HepG2 (cell line): Measurements from ENCODE around the gene NEU1. TPM values are rescaled to one million over a fixed set of nuclear protein-coding genes. Genes with fewer than 3 reads are reported as not detected.

ENCODE experiments used
- CAMTA2 ChIP-seq: sonication (generic); formaldehyde crosslinking; IDR thresholded peaks from 2 replicates; pipeline ENCODE4 v1.4.0; 2020; ENCODE audit warnings: mild to moderate bottlenecking, missing genetic modification reagents, borderline replicate concordance
- IRX3 ChIP-seq: sonication (generic); formaldehyde crosslinking; IDR thresholded peaks from 2 replicates; pipeline ENCODE4 v1.8.1; 2023; ENCODE audit warnings: mild to moderate bottlenecking, low read depth, missing genetic modification reagents, borderline replicate concordance
- JARID2 ChIP-seq: sonication (generic); formaldehyde crosslinking; IDR thresholded peaks from 2 replicates; pipeline ENCODE4 v1.8.1; 2023; ENCODE audit warnings: missing genetic modification reagents, inconsistent platforms; ENCODE audit not compliant: insufficient replicate concordance
- KAT7 ChIP-seq: IDR thresholded peaks from 2 replicates; pipeline ENCODE4 v1.6.1; 2018; ENCODE audit warnings: borderline replicate concordance, missing compliant biosample characterization
- KDM5A ChIP-seq: fragments of 200-600 bp; sonication (generic); IDR thresholded peaks from 2 replicates; pipeline ENCODE4 v1.7.0; 2018; ENCODE audit warnings: antibody characterized with exemption, mild to moderate bottlenecking, low read length, borderline replicate concordance
- MXD1 ChIP-seq: sonication (generic); formaldehyde crosslinking; IDR thresholded peaks from 2 replicates; pipeline ENCODE4 v1.4.0; 2020; ENCODE audit warnings: mild to moderate bottlenecking, missing genetic modification reagents
- SNAPC4 ChIP-seq: sonication (generic); formaldehyde crosslinking; IDR thresholded peaks from 2 replicates; pipeline ENCODE4 v1.4.0; 2020; ENCODE audit warnings: mild to moderate bottlenecking, missing genetic modification reagents
- ZFP82 ChIP-seq: sonication (generic); formaldehyde crosslinking; IDR thresholded peaks from 2 replicates; pipeline ENCODE4 v1.5.1; 2020; ENCODE audit warnings: mild to moderate bottlenecking, missing genetic modification reagents, borderline replicate concordance
- ZNF232 ChIP-seq: sonication (generic); formaldehyde crosslinking; IDR thresholded peaks from 2 replicates; pipeline ENCODE4 v1.4.0; 2020; ENCODE audit warnings: missing genetic modification reagents, borderline replicate concordance
- ZNF441 ChIP-seq: sonication (generic); formaldehyde crosslinking; IDR thresholded peaks from 2 replicates; pipeline ENCODE4 v1.7.0; 2021; ENCODE audit warnings: missing genetic modification reagents, borderline replicate concordance
- ZNF574 ChIP-seq: sonication (generic); formaldehyde crosslinking; IDR thresholded peaks from 2 replicates; pipeline ENCODE4 v1.4.0; 2020; ENCODE audit warnings: missing genetic modification reagents
- polyA plus RNA-seq, 8 experiments: library from polyadenylated mRNA; depleted of rRNA in 3 of 8; stranded (reverse) in 7 of 8; unstranded in 1 of 8; fragments of >200 nt; fragmentation: Illumina TruSeq in 4 of 8; extraction: Trizol in 4 of 8; gene quantifications; 2 replicates each; pipeline versions ENCODE4 v1.2.1 to v1.2.3, GENCODE V29; 2011 to 2016; ENCODE audit warnings: low read depth in 4 of 8, missing spikeins in 1 of 8, mixed read lengths in 1 of 8; ENCODE audit not compliant: insufficient read depth in 1 of 8
- total RNA-seq, 5 experiments: library from RNA; depleted of rRNA; stranded (reverse); fragments of >200 nt; fragmentation: Illumina TruSeq; extraction: Trizol; gene quantifications; 2 replicates each; pipeline ENCODE4 v1.2.3, GENCODE V29; 2016; ENCODE audit warnings: low read depth in 1 of 5
- TF ChIP-seq, protein P1 (sequence below): IDR thresholded peaks from 2 replicates; pipeline ENCODE4 v1.6.1; 2016; ENCODE audit warnings: mild to moderate bottlenecking

Gene NEU1
- total and polyA plus RNA-seq, 2 of the 13 experiments (the other 11 are each of a cell fraction or from before 2014, with no cell fraction given), result 215 to 297 TPM

DNA sequence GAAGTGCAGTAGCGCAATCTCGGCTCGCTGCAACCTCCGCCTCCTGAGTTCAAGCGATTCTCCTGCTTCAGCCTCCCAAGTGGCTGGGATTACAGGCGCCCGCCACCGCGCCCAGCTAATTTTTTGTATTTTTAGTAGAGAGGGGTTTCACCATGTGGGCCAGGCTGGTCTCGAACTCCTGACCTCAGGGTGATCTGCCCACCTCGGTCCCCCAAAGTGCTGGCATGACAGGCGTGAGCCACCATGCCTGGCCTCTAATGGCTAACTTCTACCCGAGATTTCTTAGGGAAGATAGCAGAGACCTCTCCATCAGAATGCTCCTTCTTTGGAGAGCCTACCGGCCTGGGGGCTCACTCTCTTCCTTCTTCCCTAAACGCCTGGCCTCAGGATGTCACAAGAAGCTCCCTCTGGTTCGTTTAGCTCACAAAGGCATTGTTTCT lies 1.5 kb upstream of the NEU1 start (continued):
- TF ChIP-seq SNAPC4 (CRISPR knock-in tag) (peak; percentile 68; the same call in 1 of the 2 replicates), ZFP82 (CRISPR knock-in tag) (peak; percentile 35; the same call in 1 of the 2 replicates), IRX3 (CRISPR knock-in tag) (0 out of 2 replicates have a peak, but pooled peaks have one; percentile 31), ZNF232 (0 out of 2 replicates have a peak, but pooled peaks have one; percentile 12), ZNF441 (peak; percentile 6; the same call in 1 of the 2 replicates), KDM5A (peak; percentile 19; the same call in 1 of the 2 replicates), KAT7 (CRISPR knock-in tag) (0 out of 2 replicates have a peak, but pooled peaks have one; percentile 21), JARID2 (peak; percentile 14), CAMTA2 (peak; percentile 11; the same call in 1 of the 2 replicates), ZNF574 (CRISPR knock-in tag) (0 out of 2 replicates have a peak, but pooled peaks have one; percentile 44), MXD1 (CRISPR knock-in tag) (0 out of 2 replicates have a peak, but pooled peaks have one; percentile 24)
- TF ChIP-seq, protein P1, sequence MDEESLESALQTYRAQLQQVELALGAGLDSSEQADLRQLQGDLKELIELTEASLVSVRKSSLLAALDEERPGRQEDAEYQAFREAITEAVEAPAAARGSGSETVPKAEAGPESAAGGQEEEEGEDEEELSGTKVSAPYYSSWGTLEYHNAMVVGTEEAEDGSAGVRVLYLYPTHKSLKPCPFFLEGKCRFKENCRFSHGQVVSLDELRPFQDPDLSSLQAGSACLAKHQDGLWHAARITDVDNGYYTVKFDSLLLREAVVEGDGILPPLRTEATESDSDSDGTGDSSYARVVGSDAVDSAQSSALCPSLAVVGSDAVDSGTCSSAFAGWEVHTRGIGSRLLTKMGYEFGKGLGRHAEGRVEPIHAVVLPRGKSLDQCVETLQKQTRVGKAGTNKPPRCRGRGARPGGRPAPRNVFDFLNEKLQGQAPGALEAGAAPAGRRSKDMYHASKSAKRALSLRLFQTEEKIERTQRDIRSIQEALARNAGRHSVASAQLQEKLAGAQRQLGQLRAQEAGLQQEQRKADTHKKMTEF (CRISPR knock-in tag), result peak; percentile 2; the same call in 1 of the 2 replicates
